Measurements from ENCODE around the gene CDC16.

The CDC16 gene

GRCh38 chr13:114304346-114305034, 69.8 kb downstream of the CDC16 start:
- no peak for DNase-seq

- no peak for DNase-seq
Observed at GRCh38 chr13:114309086-114309485, 74.4 kb downstream of the CDC16 start.

- no peak for DNase-seq
Observed at GRCh38 chr13:114309806-114310410, 75.2 kb downstream of the CDC16 start.

- DNase-seq = no peak
Observed at GRCh38 chr13:114310956-114311355, 76.3 kb downstream of the CDC16 start.

- no peak for DNase-seq
Observed at GRCh38 chr13:114311387-114311786, 76.7 kb downstream of the CDC16 start.

GRCh38 chr13:114311908-114312307, 77.2 kb downstream of the CDC16 start:
- DNase-seq = no peak

- peak; percentile 50 for DNase-seq
Observed at GRCh38 chr13:114313061-114313860, 78.6 kb downstream of the CDC16 start.

- peak; percentile 97 for DNase-seq
Observed at GRCh38 chr13:114314074-114314912, 79.6 kb downstream of the CDC16 start, which contains the start of gene CHAMP1. CHAMP1 (plus strand) TSS chr13:114314503; CDS start chr13:114323843, 9,340 bp downstream.

- peak; percentile 30 for DNase-seq
Observed at GRCh38 chr13:114315074-114315785, 80.5 kb downstream of the CDC16 start.

- DNase-seq = no peak
Observed at GRCh38 chr13:114318624-114319023, 83.9 kb downstream of the CDC16 start.

- DNase-seq = no peak
Observed at GRCh38 chr13:114319441-114319913, 84.8 kb downstream of the CDC16 start.

- no peak for DNase-seq
Observed at GRCh38 chr13:114320065-114320464, 85.4 kb downstream of the CDC16 start.

GRCh38 chr13:114321256-114321655, 86.6 kb downstream of the CDC16 start:
- DNase-seq = no peak

Measured in activated CD4-positive, alpha-beta T cell treated with anti-CD3 and anti-CD28 coated beads, Interleukin-10, Interleukin-2, amounts not matched to agents 100 ng/mL and 50 ng/mL, durations not matched to agents 16 hours and 8 hours (primary cell).